Pancreas (tissue), 10 donors: ENCODE data around the gene ZNF133. TPM values are rescaled to one million over a fixed set of nuclear protein-coding genes. Genes with fewer than 3 reads are reported as not detected.

Experiments
- ATAC-seq, 4 donors: fragments of 200-7000 bp; cut with Tn5 transposase; one replicate each; pipeline versions ENCODE4 v1.8.0 to v1.9.1; 2020; ENCODE audit warnings: mild to moderate bottlenecking in 4 of 4, moderate library complexity in 4 of 4
- DNase-seq, 6 donors: peaks; one replicate each; pipeline ENCODE4 v3.0.0-alpha.2; 2020
- FAIRE-seq: peaks from 2 replicates; lab custom pipeline; 2012; peaks lifted over from hg19 to GRCh38; lab: Jason Lieb, UNC
- H3K27ac ChIP-seq, 4 donors: fragments of 200-600 bp; sonication (generic); 1 replicate in 3 of 4; 2 replicates in 1 of 4; pipeline versions ENCODE4 v1.5.0 to v1.8.0; 2020
- H3K27me3 ChIP-seq, 4 donors: fragments of 200-600 bp; one replicate each; pipeline ENCODE4 v1.8.0; 2021
- H3K36me3 ChIP-seq, 3 donors: fragments of 200-600 bp; sonication (generic) in 1 of 3; one replicate each; pipeline versions ENCODE4 v1.5.0 to v1.8.0; 2020 to 2021
- H3K4me1 ChIP-seq, 3 donors: fragments of 200-600 bp; one replicate each; pipeline ENCODE4 v1.8.0; 2021
- H3K4me3 ChIP-seq, 4 donors: fragments of 200-600 bp; sonication (generic) in 2 of 4; one replicate each; pipeline versions ENCODE4 v1.5.0 to v1.8.0; 2020 to 2021
- H3K9me3 ChIP-seq, 4 donors: fragments of 200-600 bp; one replicate each; pipeline ENCODE4 v1.8.0; 2021
- WGBS, 2 donors: extraction: QIAGEN DNeasy Blood & Tissue Kit; methylation state at CpG; one replicate each; pipeline ENCODE4 v1.1.7; 2013; 5-methylcytosine and 5-hydroxymethylcytosine counted together
- intact Hi-C, 3 donors: fragments of 100-400 bp; cut with DNase I; formaldehyde crosslinking; loops; one replicate each; pipeline versions ENCODE4 v1.11.1 to v1.14.2; 2022
- polyA plus RNA-seq, 2 donors: library from polyadenylated mRNA; stranded (reverse); fragments of 200-250 nt; gene quantifications; one replicate each; pipeline ENCODE4 v1.2.3, GENCODE V29; 2013
- total RNA-seq, 6 donors: library from RNA; stranded (reverse); fragmentation: NEBNext Ultra II Directional in 4 of 6; extraction: Animal tissue kit (Norgen Biotek cat#: 25700) in 4 of 6; gene quantifications; one replicate each; pipeline versions ENCODE4 v1.2.1 to v1.2.4, GENCODE V29; 2021 to 2023
- TF ChIP-seq, protein P1 (sequence below), 4 donors: fragments of 200-600 bp; sonication (generic) in 3 of 4; IDR thresholded peaks; one replicate each; pipeline versions ENCODE4 v1.5.0 to v1.8.0; 2021; ENCODE audit warnings: antibody characterized with exemption in 4 of 4
- donor health status: healthy with polysubstance abuse.
- donor health status: DM: no; HTN: no; CAD: no; lungs with moderate emphysema.
- donor health status: DM: no; HTN: no; CAD: no.
- donor health status: control.
- donor health status: control.
- donor health status: Bipolar disorder and iron deficiency.
- donor health status: DM: yes; HTN: yes; CAD: no.
- donor health status: DM: no; HTN: no; CAD: no.
- donor health status: DM: no; HTN: no; CAD: no.
- donor health status: DM: yes; HTN: yes; CAD: no.

The ZNF133 gene
- total and polyA plus RNA-seq, 8 donors: 6.0 to 29.2 (median 6.8) TPM

DNA sequence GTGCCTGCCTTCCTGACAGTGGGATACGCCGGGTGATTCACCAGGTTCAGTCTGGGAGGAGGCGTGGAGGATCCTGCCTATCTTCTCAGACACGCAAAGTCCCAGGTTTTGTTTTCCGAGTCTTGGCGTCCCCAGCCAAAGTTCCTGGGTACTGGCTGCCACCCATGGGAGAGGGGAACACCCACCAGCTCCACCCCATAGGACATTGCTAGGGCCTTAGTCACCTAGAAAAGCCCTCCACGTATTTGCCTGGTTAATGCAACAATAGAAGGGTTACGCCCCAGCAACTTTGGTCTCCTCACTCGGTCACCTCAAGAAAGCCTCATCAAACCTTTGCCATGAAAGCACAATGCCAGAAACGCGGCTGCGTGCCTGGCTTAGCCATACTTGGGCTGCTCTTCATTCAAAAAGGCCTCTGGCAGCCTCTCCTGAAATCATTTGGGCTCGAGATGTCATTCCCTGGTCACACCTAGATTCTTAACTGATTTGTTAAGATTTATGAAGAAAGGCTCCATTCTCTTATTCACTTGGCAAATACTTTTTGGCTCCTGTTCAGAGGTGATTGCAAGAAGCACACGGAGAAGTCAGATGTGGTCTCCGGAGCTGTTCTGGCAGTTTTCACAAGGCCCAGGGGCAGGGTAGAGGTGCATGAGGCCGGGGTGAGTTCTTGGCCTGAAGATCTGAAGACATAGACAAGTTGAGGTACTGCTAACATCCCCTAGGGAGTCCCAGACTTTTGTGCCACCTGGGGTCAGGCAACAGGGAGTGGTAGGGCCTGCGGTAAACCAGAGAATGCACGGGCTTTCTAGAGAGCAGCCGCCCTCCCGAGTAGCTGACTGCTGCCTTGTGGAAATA is 35.5 kb upstream of the ZNF133 start:
- H3K27ac ChIP-seq: no peak overlapping the region
- no peak for DNase-seq

GRCh38 chr20:18254615-18255014 is 33.7 kb upstream of the ZNF133 start:
- 39 to 43% methylated on average over 3 of the region's 3 CpGs for WGBS, 2 donors
- H3K4me3 ChIP-seq: no peak overlapping the region
- intact Hi-C loops: no loop called here
- H3K36me3 ChIP-seq: no peaks in the 10 kb centered on the region
- DNase-seq (no peak), ATAC-seq (no peak), FAIRE-seq (no peak)
- H3K27me3 ChIP-seq: no peaks in the 10 kb centered on the region
- no peak overlapping the region for H3K27ac ChIP-seq
- H3K4me1 ChIP-seq: no peaks in the 10 kb centered on the region
- TF ChIP-seq, protein P1, sequence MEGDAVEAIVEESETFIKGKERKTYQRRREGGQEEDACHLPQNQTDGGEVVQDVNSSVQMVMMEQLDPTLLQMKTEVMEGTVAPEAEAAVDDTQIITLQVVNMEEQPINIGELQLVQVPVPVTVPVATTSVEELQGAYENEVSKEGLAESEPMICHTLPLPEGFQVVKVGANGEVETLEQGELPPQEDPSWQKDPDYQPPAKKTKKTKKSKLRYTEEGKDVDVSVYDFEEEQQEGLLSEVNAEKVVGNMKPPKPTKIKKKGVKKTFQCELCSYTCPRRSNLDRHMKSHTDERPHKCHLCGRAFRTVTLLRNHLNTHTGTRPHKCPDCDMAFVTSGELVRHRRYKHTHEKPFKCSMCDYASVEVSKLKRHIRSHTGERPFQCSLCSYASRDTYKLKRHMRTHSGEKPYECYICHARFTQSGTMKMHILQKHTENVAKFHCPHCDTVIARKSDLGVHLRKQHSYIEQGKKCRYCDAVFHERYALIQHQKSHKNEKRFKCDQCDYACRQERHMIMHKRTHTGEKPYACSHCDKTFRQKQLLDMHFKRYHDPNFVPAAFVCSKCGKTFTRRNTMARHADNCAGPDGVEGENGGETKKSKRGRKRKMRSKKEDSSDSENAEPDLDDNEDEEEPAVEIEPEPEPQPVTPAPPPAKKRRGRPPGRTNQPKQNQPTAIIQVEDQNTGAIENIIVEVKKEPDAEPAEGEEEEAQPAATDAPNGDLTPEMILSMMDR (IDR thresholded peaks at IDR 0.05): no peak
- no peaks in the 10 kb centered on the region for H3K9me3 ChIP-seq

More for the DNA sequence above, 35.5 kb upstream of the ZNF133 start:
- intact Hi-C loops: no loop called here
- no peaks in the 10 kb centered on the region for H3K9me3 ChIP-seq
- TF ChIP-seq, protein P1 (IDR thresholded peaks at IDR 0.05): no peak
- H3K4me1 ChIP-seq: no peaks in the 10 kb centered on the region
- 70 to 77% methylated on average over 20 of the region's 20 CpGs for WGBS, 2 donors
- ATAC-seq (peak in 2 of 4 donors; percentile 34 to 44), FAIRE-seq (no peak)
- no peaks in the 10 kb centered on the region for H3K27me3 ChIP-seq
- no peak overlapping the region for H3K4me3 ChIP-seq
- no peaks in the 10 kb centered on the region for H3K36me3 ChIP-seq

GRCh38 chr20:18255526-18255925 is 32.8 kb upstream of the ZNF133 start:
- Histone ChIP-seq H3K27me3 (no peaks in the 10 kb centered on the region), H3K4me1 (no peaks in the 10 kb centered on the region), H3K27ac (no peak overlapping the region), H3K9me3 (no peaks in the 10 kb centered on the region), H3K4me3 (no peak overlapping the region), H3K36me3 (no peaks in the 10 kb centered on the region)
- no peak for ATAC-seq
- WGBS, 2 donors: 74 to 89% methylated on average over 1 of the region's 1 CpG
- no peak for FAIRE-seq
- TF ChIP-seq, protein P1 (IDR thresholded peaks at IDR 0.05): no peak
- intact Hi-C loops: no loop called here
- no peak for DNase-seq

DNA sequence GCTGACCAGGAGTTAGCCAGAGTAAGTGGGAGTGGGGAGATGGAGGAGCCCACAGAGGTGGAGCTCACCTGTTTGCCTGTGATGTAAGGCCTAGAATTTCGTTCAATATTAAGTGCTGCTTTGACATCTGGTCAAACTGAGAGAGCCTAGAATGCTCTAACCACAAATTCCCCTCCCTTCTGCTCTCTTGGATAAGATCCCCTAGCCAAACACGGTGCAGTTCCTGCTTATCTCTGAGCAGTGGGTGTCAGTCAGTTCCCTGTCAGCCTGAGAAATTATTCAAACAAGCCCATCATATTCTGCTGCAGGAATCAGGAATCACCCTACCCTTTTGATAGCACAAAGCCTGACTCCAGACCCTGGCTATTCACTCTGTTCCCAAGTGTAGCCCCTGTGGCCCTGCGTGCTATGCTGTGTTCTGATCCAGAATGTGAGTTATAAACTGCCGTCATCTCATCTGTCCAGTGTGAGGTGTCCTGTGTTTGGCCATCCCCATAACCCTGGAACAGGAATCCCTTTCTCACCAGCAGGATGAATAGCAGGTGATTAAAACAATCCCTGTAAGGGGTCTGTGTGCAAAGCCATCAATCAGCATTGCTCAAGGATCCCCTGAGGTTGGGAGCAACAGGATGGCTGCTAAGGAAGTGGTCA is 31.8 kb upstream of the ZNF133 start:
- no peaks in the 10 kb centered on the region for H3K27me3 ChIP-seq
- no peaks in the 10 kb centered on the region for H3K9me3 ChIP-seq
- TF ChIP-seq, protein P1 (IDR thresholded peaks at IDR 0.05): no peak
- intact Hi-C loops: no loop called here
- no peak overlapping the region for H3K4me3 ChIP-seq
- WGBS, 2 donors: 42 to 43% methylated on average over 4 of the region's 4 CpGs
- ATAC-seq (no peak), DNase-seq (no peak), FAIRE-seq (no peak)
- no peaks in the 10 kb centered on the region for H3K36me3 ChIP-seq
- no peaks in the 10 kb centered on the region for H3K4me1 ChIP-seq
- H3K27ac ChIP-seq: no peak overlapping the region
